ENCODE measurements around the gene MRPS25. TPM values are rescaled to one million over a fixed set of nuclear protein-coding genes. Genes with fewer than 3 reads are reported as not detected.

Gene MRPS25
- total RNA-seq, 1 experiment from 2014 or later = 69.7 TPM

- POLR2A ChIA-PET = no interaction called here
- no peak overlapping the region for H3K4me3 Mint-ChIP-seq
- CTCF ChIA-PET = interaction anchor here (1.2 kb wide), 1 partner anchor 28 kb away, joined by 3 read pairs; no protein-coding TSS in a partner anchor
- no peak for ATAC-seq
- TF ChIP-seq NR3C1 (CRISPR knock-in tag; conservative IDR thresholded peaks at IDR 0.05; ENCODE audit: low read depth) (no peak), NFE2L1 (CRISPR knock-in tag; IDR thresholded peaks at IDR 0.05) (no peak), PREB (CRISPR knock-in tag; IDR thresholded peaks at IDR 0.05; ENCODE audit: borderline replicate concordance) (no peak), TCF7 (CRISPR knock-in tag; IDR thresholded peaks at IDR 0.05; ENCODE audit: low read depth) (no peak), E2F1 (CRISPR knock-in tag; IDR thresholded peaks at IDR 0.05) (no peak), ZNF512 (CRISPR knock-in tag; IDR thresholded peaks at IDR 0.05; ENCODE audit: borderline replicate concordance) (no peak), ZNF425 (CRISPR knock-in tag; conservative IDR thresholded peaks at IDR 0.05) (no peak), SMAD3 (CRISPR knock-in tag; IDR thresholded peaks at IDR 0.05; ENCODE audit: borderline replicate concordance) (no peak), IRF2 (CRISPR knock-in tag; IDR thresholded peaks at IDR 0.05; ENCODE audit: borderline replicate concordance, low read depth) (no peak), ELF4 (CRISPR knock-in tag; IDR thresholded peaks at IDR 0.05; ENCODE audit: low read depth) (no peak), ZNF232 (CRISPR knock-in tag; IDR thresholded peaks at IDR 0.05) (no peak)
- peak overlapping the region; percentile 49; the same call in 1 of the 2 replicates for H3K27ac Mint-ChIP-seq
- DNase-seq (ENCODE audit: low spot score) = no peak
- peaks cover 21% of the 10 kb centered on the region for H3K36me3 Mint-ChIP-seq
- no peaks in the 10 kb centered on the region for H3K27me3 Mint-ChIP-seq (ENCODE audit: low read depth)
- H3K4me1 Mint-ChIP-seq = no peaks in the 10 kb centered on the region
- H3K9me3 Mint-ChIP-seq = no peaks in the 10 kb centered on the region
Measured at GRCh38 chr3:15091575-15091974, 26.5 kb upstream of the MRPS25 start.

- POLR2A ChIA-PET = interaction anchor here (0.8 kb wide), 1 partner anchor 9 kb away, joined by 5 read pairs; the partner anchor contains the start of gene RBSN
- Mint-ChIP-seq H3K4me1 (no peaks in the 10 kb centered on the region), H3K27ac (no peak overlapping the region), H3K4me3 (no peak overlapping the region), H3K9me3 (no peaks in the 10 kb centered on the region), H3K27me3 (ENCODE audit: low read depth) (no peaks in the 10 kb centered on the region), H3K36me3 (peaks cover 13% of the 10 kb centered on the region)
- CTCF ChIA-PET = interaction anchor here (1.3 kb wide), 1 partner anchor 38 kb away, joined by 3 read pairs; no protein-coding TSS in a partner anchor
- DNase-seq (ENCODE audit: low spot score) (no peak), ATAC-seq (no peak)
- TF ChIP-seq ZNF532 (CRISPR knock-in tag; IDR thresholded peaks at IDR 0.05; ENCODE audit: borderline replicate concordance) = no peak
- no peak for TF ChIP-seq ZNF121 (CRISPR knock-in tag; IDR thresholded peaks at IDR 0.05)
- TF ChIP-seq ELF4 (CRISPR knock-in tag; IDR thresholded peaks at IDR 0.05; ENCODE audit: low read depth) = no peak
- no peak for TF ChIP-seq TEAD1 (CRISPR knock-in tag; IDR thresholded peaks at IDR 0.05)
- no peak for TF ChIP-seq SMAD4 (CRISPR knock-in tag; IDR thresholded peaks at IDR 0.05)
- no peak for TF ChIP-seq ARID4B (CRISPR knock-in tag; IDR thresholded peaks at IDR 0.05; ENCODE audit: borderline replicate concordance)
- no peak for TF ChIP-seq HMGA2 (CRISPR knock-in tag; IDR thresholded peaks at IDR 0.05)
- TF ChIP-seq ZBTB21 (CRISPR knock-in tag; IDR thresholded peaks at IDR 0.05; ENCODE audit: borderline replicate concordance) = no peak
- TF ChIP-seq FOXK1 (CRISPR knock-in tag; IDR thresholded peaks at IDR 0.05) = no peak
- no peak for TF ChIP-seq GRHL2 (CRISPR knock-in tag; IDR thresholded peaks at IDR 0.05; ENCODE audit: insufficient replicate concordance, severe bottlenecking)
Measured at GRCh38 chr3:15089201-15089600, 24.1 kb upstream of the MRPS25 start.
